H1 (cell line): ENCODE measurements around the gene DNAJC27.

Source experiments
- ASH2L ChIP-seq: fragments of 200-600, 300-600 bp; sonication (generic); IDR thresholded peaks from one replicate; pipeline ENCODE4 v1.7.1; 2017; ENCODE audit warnings: low read length
- CEBPB ChIP-seq: IDR thresholded peaks from 2 replicates; pipeline ENCODE4 v1.6.1; 2012; ENCODE audit warnings: low read depth, low read length
- JUN ChIP-seq: IDR thresholded peaks from 2 replicates; pipeline ENCODE4 v1.6.1; 2011; ENCODE audit warnings: low read depth, mild to moderate bottlenecking, improper control_type of control experiment, low read length
- JUND ChIP-seq: IDR thresholded peaks from 2 replicates; pipeline ENCODE4 v1.6.1; 2011; ENCODE audit warnings: mild to moderate bottlenecking, improper control_type of control experiment, low read length
- POLR2A ChIP-seq, 2 experiments: IDR thresholded peaks; 1 replicate in 1 of 2; 2 replicates in 1 of 2; pipeline ENCODE4 v1.6.1; 2011; ENCODE audit warnings: low read depth in 2 of 2, low read length in 2 of 2, mild to moderate bottlenecking in 2 of 2; ENCODE audit errors: control extremely low read depth in 1 of 2
- POLR2AphosphoS5 ChIP-seq: IDR thresholded peaks from 2 replicates; pipeline ENCODE4 v1.6.1; 2011; ENCODE audit warnings: low read depth, low read length
- SIN3A ChIP-seq, 2 experiments: IDR thresholded peaks in 1 of 2; conservative IDR thresholded peaks in 1 of 2; 2 replicates each; pipeline ENCODE4 v1.6.1; 2011 to 2012; ENCODE audit warnings: low read length in 2 of 2, improper control_type of control experiment in 1 of 2, low read depth in 1 of 2, mild to moderate bottlenecking in 1 of 2
- TBP ChIP-seq: IDR thresholded peaks from 2 replicates; pipeline ENCODE4 v1.6.1; 2011; ENCODE audit warnings: low read depth, low read length, improper control_type of control experiment
- TF ChIP-seq, protein P1 (sequence below), 3 experiments: IDR thresholded peaks; 1 replicate in 2 of 3; 2 replicates in 1 of 3; pipeline versions ENCODE4 v1.5.1 to v1.6.1; 2011; ENCODE audit warnings: low read length in 3 of 3, mild to moderate bottlenecking in 3 of 3, inconsistent platforms in 2 of 3, low read depth in 1 of 3, moderate library complexity in 1 of 3; ENCODE audit not compliant: insufficient read depth in 1 of 3; ENCODE audit errors: control extremely low read depth in 1 of 3
- TF ChIP-seq, protein P2 (sequence below): IDR thresholded peaks from 2 replicates; pipeline ENCODE4 v1.6.1; 2011; ENCODE audit warnings: low read depth, mild to moderate bottlenecking, low read length; ENCODE audit not compliant: insufficient read depth

DNA sequence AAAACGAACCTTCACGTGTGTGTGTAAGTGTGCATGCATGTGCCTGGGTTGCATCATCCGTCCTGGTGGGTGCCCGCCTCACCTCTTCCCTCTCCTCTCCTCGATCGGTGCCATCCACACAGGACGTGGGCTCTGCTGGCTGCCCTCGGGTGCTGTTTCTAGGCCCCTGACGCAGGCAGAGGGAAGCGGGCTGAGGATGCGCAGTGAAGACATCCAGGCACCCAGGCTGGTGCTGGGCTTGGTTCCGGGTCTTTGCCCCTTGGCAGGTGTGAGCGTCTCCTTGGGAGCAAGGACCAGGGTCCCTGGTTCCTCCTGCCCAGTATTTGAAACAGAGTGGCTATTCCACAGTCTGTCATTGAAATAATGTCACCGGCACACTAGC is 45.5 kb downstream of the DNAJC27 start:
- TF ChIP-seq, protein P1, sequence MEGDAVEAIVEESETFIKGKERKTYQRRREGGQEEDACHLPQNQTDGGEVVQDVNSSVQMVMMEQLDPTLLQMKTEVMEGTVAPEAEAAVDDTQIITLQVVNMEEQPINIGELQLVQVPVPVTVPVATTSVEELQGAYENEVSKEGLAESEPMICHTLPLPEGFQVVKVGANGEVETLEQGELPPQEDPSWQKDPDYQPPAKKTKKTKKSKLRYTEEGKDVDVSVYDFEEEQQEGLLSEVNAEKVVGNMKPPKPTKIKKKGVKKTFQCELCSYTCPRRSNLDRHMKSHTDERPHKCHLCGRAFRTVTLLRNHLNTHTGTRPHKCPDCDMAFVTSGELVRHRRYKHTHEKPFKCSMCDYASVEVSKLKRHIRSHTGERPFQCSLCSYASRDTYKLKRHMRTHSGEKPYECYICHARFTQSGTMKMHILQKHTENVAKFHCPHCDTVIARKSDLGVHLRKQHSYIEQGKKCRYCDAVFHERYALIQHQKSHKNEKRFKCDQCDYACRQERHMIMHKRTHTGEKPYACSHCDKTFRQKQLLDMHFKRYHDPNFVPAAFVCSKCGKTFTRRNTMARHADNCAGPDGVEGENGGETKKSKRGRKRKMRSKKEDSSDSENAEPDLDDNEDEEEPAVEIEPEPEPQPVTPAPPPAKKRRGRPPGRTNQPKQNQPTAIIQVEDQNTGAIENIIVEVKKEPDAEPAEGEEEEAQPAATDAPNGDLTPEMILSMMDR (IDR thresholded peaks at IDR 0.05; ENCODE audit: control extremely low read depth in 1 of 3, insufficient read depth in 1 of 3, low read depth in 1 of 3, low read length in 3 of 3) = no peak
- TF ChIP-seq SIN3A (conservative IDR thresholded peaks at IDR 0.05 in 1 of 2, IDR thresholded peaks at IDR 0.05 in 1 of 2; ENCODE audit: low read depth in 1 of 2, low read length in 2 of 2) (no peak), TBP (no peak), POLR2AphosphoS5 (no peak), POLR2A (IDR thresholded peaks at IDR 0.05; ENCODE audit: control extremely low read depth in 1 of 2, low read depth in 2 of 2, low read length in 2 of 2) (no peak), ASH2L (no peak), JUN (no peak), JUND (no peak), CEBPB (no peak)
- TF ChIP-seq, protein P2, sequence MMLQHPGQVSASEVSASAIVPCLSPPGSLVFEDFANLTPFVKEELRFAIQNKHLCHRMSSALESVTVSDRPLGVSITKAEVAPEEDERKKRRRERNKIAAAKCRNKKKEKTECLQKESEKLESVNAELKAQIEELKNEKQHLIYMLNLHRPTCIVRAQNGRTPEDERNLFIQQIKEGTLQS = no peak
